ENCODE measurements around the gene DNAJB13.

GRCh38 chr11:74006743-74007304, 56.0 kb downstream of the DNAJB13 start:
- TF ChIP-seq EZH2phosphoT487 (IDR thresholded peaks at IDR 0.05; ENCODE audit: insufficient read depth, low read depth) = no peak
- no peak for TF ChIP-seq EZH2 (IDR thresholded peaks at IDR 0.05; ENCODE audit: insufficient read depth, poor library complexity, severe bottlenecking)

Data from GM23248 (cell line).